ENCODE results near the gene HSPG2. TPM values are rescaled to one million over a fixed set of nuclear protein-coding genes. Genes with fewer than 3 reads are reported as not detected.

The HSPG2 gene
- total and polyA plus RNA-seq, 2 of the 8 experiments (the other 6 are each of a cell fraction or from before 2014, with no cell fraction given), result 17.8 to 111 TPM

GRCh38 chr1:21886486-21887215 is 50.5 kb downstream of the HSPG2 start (continued):
- TF ChIP-seq SIX5 (IDR thresholded peaks at IDR 0.05; ENCODE audit: low read depth, low read length) (no peak), RNF2 (IDR thresholded peaks at IDR 0.05; ENCODE audit: borderline replicate concordance, low read depth, low read length, missing control alignments, poor library complexity, severe bottlenecking) (no peak), SP2 (IDR thresholded peaks at IDR 0.05; ENCODE audit: low read length) (no peak), RXRA (IDR thresholded peaks at IDR 0.05; ENCODE audit: insufficient read depth, low read depth, low read length) (no peak), CTCF (IDR thresholded peaks at IDR 0.05; ENCODE audit: control extremely low read depth in 1 of 3, insufficient read depth in 1 of 3, low read depth in 1 of 3, low read length in 3 of 3) (no peak), BACH1 (IDR thresholded peaks at IDR 0.05; ENCODE audit: low read length) (no peak)
